Activated CD4-positive, alpha-beta T cell treated with anti-CD3 and anti-CD28 coated beads, Interleukin-10, Interleukin-2, amounts not matched to agents 100 ng/mL and 50 ng/mL, durations not matched to agents 16 hours and 8 hours (primary cell): ENCODE measurements around the gene SERPINA1.
"Not testable (repeated sequence)": the region's sequence is repeated elsewhere in the genome, so short reads cannot be mapped to it uniquely, and the experiment has no call there.

ENCODE experiments used
- DNase-seq: peaks from one replicate; pipeline ENCODE4 v3.0.0-alpha.2; 2020

The SERPINA1 gene

GRCh38 chr14:94368956-94369355, 19.4 kb downstream of the SERPINA1 start:
- no peak for DNase-seq

GRCh38 chr14:94368243-94368590, 20.2 kb downstream of the SERPINA1 start:
- DNase-seq, result no peak

GRCh38 chr14:94367347-94368242, 20.8 kb downstream of the SERPINA1 start:
- DNase-seq, result no peak

GRCh38 chr14:94366146-94366915, 22.1 kb downstream of the SERPINA1 start, which contains the start of gene SERPINA2:
Gene SERPINA2, minus strand, starts transcription at chr14:94366698.
- no peak for DNase-seq

- no peak for DNase-seq
These were observed 22.8 kb downstream of the SERPINA1 start for GRCh38 chr14:94365624-94366023.

- DNase-seq, result no peak
These were observed 23.4 kb downstream of the SERPINA1 start for GRCh38 chr14:94364964-94365363.

GRCh38 chr14:94364037-94364436, 24.4 kb downstream of the SERPINA1 start:
- DNase-seq, result no peak

- DNase-seq, result no peak
These were observed 25.2 kb downstream of the SERPINA1 start for GRCh38 chr14:94363151-94363624.

- DNase-seq, result no peak
These were observed 25.7 kb downstream of the SERPINA1 start for GRCh38 chr14:94362614-94363133.

- no peak for DNase-seq
These were observed 26.7 kb downstream of the SERPINA1 start for GRCh38 chr14:94361682-94362081.

GRCh38 chr14:94360945-94361565, 27.3 kb downstream of the SERPINA1 start:
- no peak for DNase-seq

- no peak for DNase-seq
These were observed 31.2 kb downstream of the SERPINA1 start for GRCh38 chr14:94357166-94357565.

- DNase-seq, result no peak
These were observed 31.9 kb downstream of the SERPINA1 start for GRCh38 chr14:94356379-94357056.

- DNase-seq, result no peak
These were observed 33.1 kb downstream of the SERPINA1 start for GRCh38 chr14:94355191-94355794.

GRCh38 chr14:94354638-94355185, 33.7 kb downstream of the SERPINA1 start:
- peak; percentile 28 for DNase-seq

- not testable (repeated sequence) for DNase-seq
These were observed 34.2 kb downstream of the SERPINA1 start for GRCh38 chr14:94354190-94354589.

- DNase-seq, result no peak
These were observed 39.1 kb downstream of the SERPINA1 start for GRCh38 chr14:94349276-94349675.

GRCh38 chr14:94348836-94349235, 39.6 kb downstream of the SERPINA1 start:
- DNase-seq, result no peak

GRCh38 chr14:94346841-94347240, 41.6 kb downstream of the SERPINA1 start:
- no peak for DNase-seq

- peak; percentile 72 for DNase-seq
These were observed 42.2 kb downstream of the SERPINA1 start for GRCh38 chr14:94346065-94346786.
